Fibroblast of lung (primary cell): ENCODE results near the gene CTSK.

ENCODE experiments used
- EZH2 ChIP-seq: IDR thresholded peaks from 2 replicates; pipeline ENCODE4 v1.5.1; 2012; ENCODE audit warnings: low read length, control low read depth, mild to moderate bottlenecking; ENCODE audit errors: missing control alignments
- TF ChIP-seq, protein P1 (sequence below), 2 donors: IDR thresholded peaks in 1 of 2; conservative IDR thresholded peaks in 1 of 2; 1 replicate in 1 of 2; 2 replicates in 1 of 2; pipeline ENCODE4 v1.5.1; 2011 to 2012; ENCODE audit warnings: low read length in 2 of 2, control low read depth in 1 of 2, inconsistent platforms in 1 of 2, low read depth in 1 of 2, mild to moderate bottlenecking in 1 of 2

DNA sequence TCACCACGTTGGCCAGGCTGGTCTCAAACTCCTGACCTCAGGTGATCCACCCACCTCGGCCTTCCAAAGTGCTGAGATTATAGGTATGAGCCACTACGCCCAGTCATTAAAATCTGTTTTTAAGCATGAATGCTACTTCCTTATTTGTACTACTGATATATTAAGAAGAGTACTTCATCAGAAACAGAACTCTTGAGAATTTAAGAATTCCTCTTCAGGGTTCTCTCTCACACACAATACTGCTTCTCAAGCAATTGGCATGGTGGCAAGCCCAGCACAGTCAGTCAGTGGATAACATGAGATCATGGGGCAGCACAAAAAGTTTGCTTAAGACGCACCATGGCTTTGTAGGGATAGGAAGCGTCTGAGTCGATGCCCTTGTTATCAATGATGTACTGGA, 56.6 kb downstream of the CTSK start:
- TF ChIP-seq, protein P1, sequence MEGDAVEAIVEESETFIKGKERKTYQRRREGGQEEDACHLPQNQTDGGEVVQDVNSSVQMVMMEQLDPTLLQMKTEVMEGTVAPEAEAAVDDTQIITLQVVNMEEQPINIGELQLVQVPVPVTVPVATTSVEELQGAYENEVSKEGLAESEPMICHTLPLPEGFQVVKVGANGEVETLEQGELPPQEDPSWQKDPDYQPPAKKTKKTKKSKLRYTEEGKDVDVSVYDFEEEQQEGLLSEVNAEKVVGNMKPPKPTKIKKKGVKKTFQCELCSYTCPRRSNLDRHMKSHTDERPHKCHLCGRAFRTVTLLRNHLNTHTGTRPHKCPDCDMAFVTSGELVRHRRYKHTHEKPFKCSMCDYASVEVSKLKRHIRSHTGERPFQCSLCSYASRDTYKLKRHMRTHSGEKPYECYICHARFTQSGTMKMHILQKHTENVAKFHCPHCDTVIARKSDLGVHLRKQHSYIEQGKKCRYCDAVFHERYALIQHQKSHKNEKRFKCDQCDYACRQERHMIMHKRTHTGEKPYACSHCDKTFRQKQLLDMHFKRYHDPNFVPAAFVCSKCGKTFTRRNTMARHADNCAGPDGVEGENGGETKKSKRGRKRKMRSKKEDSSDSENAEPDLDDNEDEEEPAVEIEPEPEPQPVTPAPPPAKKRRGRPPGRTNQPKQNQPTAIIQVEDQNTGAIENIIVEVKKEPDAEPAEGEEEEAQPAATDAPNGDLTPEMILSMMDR (conservative IDR thresholded peaks at IDR 0.05 in 1 of 2, IDR thresholded peaks at IDR 0.05 in 1 of 2; ENCODE audit: low read depth in 1 of 2, low read length in 2 of 2) = no peak
- no peak for TF ChIP-seq EZH2
